K562 (cell line): ENCODE measurements around the gene DTL. TPM values are rescaled to one million over a fixed set of nuclear protein-coding genes. Genes with fewer than 3 reads are reported as not detected.

Source experiments
- ARNT ChIP-seq, 2 experiments: fragments of 450-650 bp; IDR thresholded peaks; 2 replicates each; pipeline ENCODE4 v1.6.1; 2016; ENCODE audit warnings: mild to moderate bottlenecking in 1 of 2
- BCL6 ChIP-seq: fragments of 250-450 bp; sonication (Bioruptor Pico); IDR thresholded peaks from 2 replicates; pipeline ENCODE4 v1.4.0; 2020
- ELF2 ChIP-seq: fragments of 250-450 bp; sonication (Bioruptor Pico); IDR thresholded peaks from 2 replicates; pipeline ENCODE4 v1.5.0; 2021; ENCODE audit warnings: mild to moderate bottlenecking
- FOXA3 ChIP-seq, 2 experiments: fragments of 450-650 bp in 1 of 2; sonication (generic) in 1 of 2; formaldehyde crosslinking; IDR thresholded peaks in 1 of 2; conservative IDR thresholded peaks in 1 of 2; 2 replicates each; pipeline versions ENCODE4 v1.4.0 to v1.8.0; 2020 to 2022; ENCODE audit warnings: mild to moderate bottlenecking in 2 of 2, missing genetic modification reagents in 1 of 2
- HDGF ChIP-seq: fragments of 450-650 bp; IDR thresholded peaks from 2 replicates; pipeline ENCODE4 v1.6.1; 2016
- ILF3 ChIP-seq: fragments of 450-650 bp; IDR thresholded peaks from 2 replicates; pipeline ENCODE4 v1.6.1; 2018; ENCODE audit warnings: antibody characterized with exemption, mild to moderate bottlenecking, moderate library complexity, borderline replicate concordance
- NFE2L1 ChIP-seq: fragments of 450-650 bp; IDR thresholded peaks from 2 replicates; pipeline ENCODE4 v1.6.1; 2016; ENCODE audit warnings: missing genetic modification characterization, low read depth, mild to moderate bottlenecking, missing compliant biosample characterization, moderate library complexity, borderline replicate concordance
- POLR2AphosphoS2 ChIP-seq: IDR thresholded peaks from 2 replicates; pipeline ENCODE4 v1.6.1; 2012; ENCODE audit warnings: low read length, improper control_type of control experiment
- TBL1XR1 ChIP-seq, 2 experiments: IDR thresholded peaks; 2 replicates each; pipeline ENCODE4 v1.6.1; 2012; ENCODE audit warnings: improper control_type of control experiment in 2 of 2, low read length in 2 of 2, mild to moderate bottlenecking in 1 of 2
- ZKSCAN8 ChIP-seq: fragments of 200-800 bp; sonication (Bioruptor generic); IDR thresholded peaks from 2 replicates; pipeline ENCODE4 v1.6.1; 2016; ENCODE audit warnings: missing genetic modification characterization, missing compliant biosample characterization
- ZNF184 ChIP-seq: sonication (generic); formaldehyde crosslinking; IDR thresholded peaks from 2 replicates; pipeline ENCODE4 v1.5.0; 2020; ENCODE audit warnings: missing genetic modification reagents
- ZNF197 ChIP-seq: fragments of 200-800 bp; sonication (Bioruptor generic); IDR thresholded peaks from 2 replicates; pipeline ENCODE4 v1.6.1; 2016; ENCODE audit warnings: low read depth, missing genetic modification characterization, missing compliant biosample characterization
- ZNF707 ChIP-seq: fragments of 250-450 bp; sonication (Bioruptor Pico); conservative IDR thresholded peaks from 2 replicates; pipeline ENCODE4 v1.8.0; 2022; ENCODE audit warnings: inconsistent platforms, mild to moderate bottlenecking, moderate library complexity
- polyA plus RNA-seq, 8 experiments: library from polyadenylated mRNA; depleted of rRNA in 4 of 8; stranded (reverse) in 5 of 8; unstranded in 3 of 8; fragments of >200 nt; fragmentation: Nextera tagmentation in 2 of 8; fragmentation: Illumina TruSeq in 1 of 8; extraction: Ambion mirVana in 2 of 8; extraction: Trizol in 1 of 8; gene quantifications; 2 replicates each; pipeline versions ENCODE4 v1.2.1 to v1.2.3, GENCODE V29; 2011 to 2014; ENCODE audit warnings: inconsistent platforms in 1 of 8, missing spikeins in 1 of 8
- total RNA-seq, 7 experiments: library from RNA; depleted of rRNA in 6 of 7; stranded (reverse); fragments of >200 nt in 6 of 7; fragmentation: Illumina TruSeq in 2 of 7; extraction: Trizol in 2 of 7; gene quantifications; 2 replicates each; pipeline versions ENCODE4 v1.2.1 to v1.2.3, GENCODE V29; 2011 to 2021; ENCODE audit warnings: low replicate concordance in 1 of 7
- TF ChIP-seq, protein P1 (sequence below), 2 experiments: fragments of 450-650 bp; IDR thresholded peaks; 2 replicates each; pipeline ENCODE4 v1.6.1; 2018; ENCODE audit warnings: mild to moderate bottlenecking in 2 of 2, low read depth in 1 of 2; ENCODE audit not compliant: partially characterized antibody in 2 of 2
- TF ChIP-seq, protein P2 (sequence below), 2 experiments: fragments of 450-650 bp; IDR thresholded peaks; 2 replicates each; pipeline ENCODE4 v1.6.1; 2016
- TF ChIP-seq, protein P3 (sequence below): fragments of 450-650 bp; IDR thresholded peaks from 2 replicates; pipeline ENCODE4 v1.6.1; 2016; ENCODE audit warnings: mild to moderate bottlenecking
- TF ChIP-seq, protein P4 (sequence below): sonication (generic); IDR thresholded peaks from 2 replicates; pipeline ENCODE4 v1.6.1; 2016
- TF ChIP-seq, protein P5 (sequence below): sonication (generic); formaldehyde crosslinking; IDR thresholded peaks from 2 replicates; pipeline ENCODE4 v1.8.1; 2023; ENCODE audit warnings: mild to moderate bottlenecking, missing genetic modification reagents

The DTL gene
- total and polyA plus RNA-seq, 9 of the 15 experiments (the other 6 are each of a cell fraction or from before 2014, with no cell fraction given): 38.3 to 81.0 (median 63.2) TPM

DNA sequence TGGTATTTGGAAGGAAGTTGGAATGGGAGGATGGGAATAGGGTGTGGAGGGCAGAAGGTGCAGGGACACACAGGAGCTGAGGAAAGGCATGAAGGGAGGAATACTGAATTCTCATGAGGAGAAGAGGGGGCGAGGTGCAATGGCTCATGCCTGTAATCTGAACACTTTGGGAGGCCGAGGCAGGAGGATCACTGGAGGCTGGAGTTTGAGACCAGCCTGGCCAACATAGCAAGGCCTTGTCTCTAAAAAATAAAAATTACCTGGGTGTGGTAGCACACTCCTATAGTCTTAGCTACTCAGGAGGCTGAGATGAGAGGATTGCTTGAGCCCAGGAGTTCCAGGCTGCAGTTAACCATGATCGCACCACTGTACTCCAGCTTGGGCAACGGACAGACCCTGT lies 117.3 kb downstream of the DTL start (continued):
- TF ChIP-seq, protein P1, sequence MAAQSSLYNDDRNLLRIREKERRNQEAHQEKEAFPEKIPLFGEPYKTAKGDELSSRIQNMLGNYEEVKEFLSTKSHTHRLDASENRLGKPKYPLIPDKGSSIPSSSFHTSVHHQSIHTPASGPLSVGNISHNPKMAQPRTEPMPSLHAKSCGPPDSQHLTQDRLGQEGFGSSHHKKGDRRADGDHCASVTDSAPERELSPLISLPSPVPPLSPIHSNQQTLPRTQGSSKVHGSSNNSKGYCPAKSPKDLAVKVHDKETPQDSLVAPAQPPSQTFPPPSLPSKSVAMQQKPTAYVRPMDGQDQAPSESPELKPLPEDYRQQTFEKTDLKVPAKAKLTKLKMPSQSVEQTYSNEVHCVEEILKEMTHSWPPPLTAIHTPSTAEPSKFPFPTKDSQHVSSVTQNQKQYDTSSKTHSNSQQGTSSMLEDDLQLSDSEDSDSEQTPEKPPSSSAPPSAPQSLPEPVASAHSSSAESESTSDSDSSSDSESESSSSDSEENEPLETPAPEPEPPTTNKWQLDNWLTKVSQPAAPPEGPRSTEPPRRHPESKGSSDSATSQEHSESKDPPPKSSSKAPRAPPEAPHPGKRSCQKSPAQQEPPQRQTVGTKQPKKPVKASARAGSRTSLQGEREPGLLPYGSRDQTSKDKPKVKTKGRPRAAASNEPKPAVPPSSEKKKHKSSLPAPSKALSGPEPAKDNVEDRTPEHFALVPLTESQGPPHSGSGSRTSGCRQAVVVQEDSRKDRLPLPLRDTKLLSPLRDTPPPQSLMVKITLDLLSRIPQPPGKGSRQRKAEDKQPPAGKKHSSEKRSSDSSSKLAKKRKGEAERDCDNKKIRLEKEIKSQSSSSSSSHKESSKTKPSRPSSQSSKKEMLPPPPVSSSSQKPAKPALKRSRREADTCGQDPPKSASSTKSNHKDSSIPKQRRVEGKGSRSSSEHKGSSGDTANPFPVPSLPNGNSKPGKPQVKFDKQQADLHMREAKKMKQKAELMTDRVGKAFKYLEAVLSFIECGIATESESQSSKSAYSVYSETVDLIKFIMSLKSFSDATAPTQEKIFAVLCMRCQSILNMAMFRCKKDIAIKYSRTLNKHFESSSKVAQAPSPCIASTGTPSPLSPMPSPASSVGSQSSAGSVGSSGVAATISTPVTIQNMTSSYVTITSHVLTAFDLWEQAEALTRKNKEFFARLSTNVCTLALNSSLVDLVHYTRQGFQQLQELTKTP (IDR thresholded peaks at IDR 0.05; ENCODE audit: low read depth in 1 of 2, partially characterized antibody in 2 of 2): no peak
- TF ChIP-seq ARNT (IDR thresholded peaks at IDR 0.05): 0 out of 4 replicates have a peak, but pooled peaks of 1 of the 2 experiments have one; percentile 24
- TF ChIP-seq ZNF184 (CRISPR knock-in tag): no peak
- no peak for TF ChIP-seq ZNF197
- TF ChIP-seq, protein P2, sequence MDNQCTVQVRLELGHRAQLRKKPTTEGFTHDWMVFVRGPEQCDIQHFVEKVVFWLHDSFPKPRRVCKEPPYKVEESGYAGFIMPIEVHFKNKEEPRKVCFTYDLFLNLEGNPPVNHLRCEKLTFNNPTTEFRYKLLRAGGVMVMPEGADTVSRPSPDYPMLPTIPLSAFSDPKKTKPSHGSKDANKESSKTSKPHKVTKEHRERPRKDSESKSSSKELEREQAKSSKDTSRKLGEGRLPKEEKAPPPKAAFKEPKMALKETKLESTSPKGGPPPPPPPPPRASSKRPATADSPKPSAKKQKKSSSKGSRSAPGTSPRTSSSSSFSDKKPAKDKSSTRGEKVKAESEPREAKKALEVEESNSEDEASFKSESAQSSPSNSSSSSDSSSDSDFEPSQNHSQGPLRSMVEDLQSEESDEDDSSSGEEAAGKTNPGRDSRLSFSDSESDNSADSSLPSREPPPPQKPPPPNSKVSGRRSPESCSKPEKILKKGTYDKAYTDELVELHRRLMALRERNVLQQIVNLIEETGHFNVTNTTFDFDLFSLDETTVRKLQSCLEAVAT (IDR thresholded peaks at IDR 0.05): 0 out of 4 replicates have a peak, but pooled peaks of 1 of the 2 experiments have one; percentile 11
- TF ChIP-seq, protein P3, sequence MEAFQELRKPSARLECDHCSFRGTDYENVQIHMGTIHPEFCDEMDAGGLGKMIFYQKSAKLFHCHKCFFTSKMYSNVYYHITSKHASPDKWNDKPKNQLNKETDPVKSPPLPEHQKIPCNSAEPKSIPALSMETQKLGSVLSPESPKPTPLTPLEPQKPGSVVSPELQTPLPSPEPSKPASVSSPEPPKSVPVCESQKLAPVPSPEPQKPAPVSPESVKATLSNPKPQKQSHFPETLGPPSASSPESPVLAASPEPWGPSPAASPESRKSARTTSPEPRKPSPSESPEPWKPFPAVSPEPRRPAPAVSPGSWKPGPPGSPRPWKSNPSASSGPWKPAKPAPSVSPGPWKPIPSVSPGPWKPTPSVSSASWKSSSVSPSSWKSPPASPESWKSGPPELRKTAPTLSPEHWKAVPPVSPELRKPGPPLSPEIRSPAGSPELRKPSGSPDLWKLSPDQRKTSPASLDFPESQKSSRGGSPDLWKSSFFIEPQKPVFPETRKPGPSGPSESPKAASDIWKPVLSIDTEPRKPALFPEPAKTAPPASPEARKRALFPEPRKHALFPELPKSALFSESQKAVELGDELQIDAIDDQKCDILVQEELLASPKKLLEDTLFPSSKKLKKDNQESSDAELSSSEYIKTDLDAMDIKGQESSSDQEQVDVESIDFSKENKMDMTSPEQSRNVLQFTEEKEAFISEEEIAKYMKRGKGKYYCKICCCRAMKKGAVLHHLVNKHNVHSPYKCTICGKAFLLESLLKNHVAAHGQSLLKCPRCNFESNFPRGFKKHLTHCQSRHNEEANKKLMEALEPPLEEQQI: no peak
- TF ChIP-seq HDGF: 0 out of 2 replicates have a peak, but pooled peaks have one; percentile 64
- TF ChIP-seq ELF2: no peak
- 0 out of 4 replicates have a peak, but pooled peaks of 1 of the 2 experiments have one; percentile 3 for TF ChIP-seq TBL1XR1 (IDR thresholded peaks at IDR 0.05; ENCODE audit: low read length in 2 of 2)
- no peak for TF ChIP-seq FOXA3 (CRISPR knock-in tag; conservative IDR thresholded peaks at IDR 0.05 in 1 of 2, IDR thresholded peaks at IDR 0.05 in 1 of 2)
- TF ChIP-seq ZNF707: no peak
- no peak for TF ChIP-seq NFE2L1 (tag)
- TF ChIP-seq, protein P4, sequence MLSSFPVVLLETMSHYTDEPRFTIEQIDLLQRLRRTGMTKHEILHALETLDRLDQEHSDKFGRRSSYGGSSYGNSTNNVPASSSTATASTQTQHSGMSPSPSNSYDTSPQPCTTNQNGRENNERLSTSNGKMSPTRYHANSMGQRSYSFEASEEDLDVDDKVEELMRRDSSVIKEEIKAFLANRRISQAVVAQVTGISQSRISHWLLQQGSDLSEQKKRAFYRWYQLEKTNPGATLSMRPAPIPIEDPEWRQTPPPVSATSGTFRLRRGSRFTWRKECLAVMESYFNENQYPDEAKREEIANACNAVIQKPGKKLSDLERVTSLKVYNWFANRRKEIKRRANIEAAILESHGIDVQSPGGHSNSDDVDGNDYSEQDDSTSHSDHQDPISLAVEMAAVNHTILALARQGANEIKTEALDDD: no peak
- no peak for TF ChIP-seq POLR2AphosphoS2
- TF ChIP-seq BCL6 (CRISPR knock-in tag): no peak
- no peak for TF ChIP-seq ILF3
- TF ChIP-seq, protein P5, sequence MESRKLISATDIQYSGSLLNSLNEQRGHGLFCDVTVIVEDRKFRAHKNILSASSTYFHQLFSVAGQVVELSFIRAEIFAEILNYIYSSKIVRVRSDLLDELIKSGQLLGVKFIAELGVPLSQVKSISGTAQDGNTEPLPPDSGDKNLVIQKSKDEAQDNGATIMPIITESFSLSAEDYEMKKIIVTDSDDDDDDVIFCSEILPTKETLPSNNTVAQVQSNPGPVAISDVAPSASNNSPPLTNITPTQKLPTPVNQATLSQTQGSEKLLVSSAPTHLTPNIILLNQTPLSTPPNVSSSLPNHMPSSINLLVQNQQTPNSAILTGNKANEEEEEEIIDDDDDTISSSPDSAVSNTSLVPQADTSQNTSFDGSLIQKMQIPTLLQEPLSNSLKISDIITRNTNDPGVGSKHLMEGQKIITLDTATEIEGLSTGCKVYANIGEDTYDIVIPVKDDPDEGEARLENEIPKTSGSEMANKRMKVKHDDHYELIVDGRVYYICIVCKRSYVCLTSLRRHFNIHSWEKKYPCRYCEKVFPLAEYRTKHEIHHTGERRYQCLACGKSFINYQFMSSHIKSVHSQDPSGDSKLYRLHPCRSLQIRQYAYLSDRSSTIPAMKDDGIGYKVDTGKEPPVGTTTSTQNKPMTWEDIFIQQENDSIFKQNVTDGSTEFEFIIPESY (CRISPR knock-in tag): no peak
- TF ChIP-seq ZKSCAN8 (CRISPR knock-in tag): no peak
